GM21447 (cell line): ENCODE measurements around the gene AP1AR.
"Not testable (repeated sequence)": the region's sequence is repeated elsewhere in the genome, so short reads cannot be mapped to it uniquely, and the experiment has no call there.

Experiments used
- ATAC-seq: cut with Tn5 transposase; IDR thresholded peaks from one replicate; pipeline ENCODE4 v1.9.1; 2021; ENCODE audit not compliant: unreplicated experiment

The AP1AR gene

GRCh38 chr4:112277705-112278448, 46.3 kb downstream of the AP1AR start:
- ATAC-seq = no peak

DNA sequence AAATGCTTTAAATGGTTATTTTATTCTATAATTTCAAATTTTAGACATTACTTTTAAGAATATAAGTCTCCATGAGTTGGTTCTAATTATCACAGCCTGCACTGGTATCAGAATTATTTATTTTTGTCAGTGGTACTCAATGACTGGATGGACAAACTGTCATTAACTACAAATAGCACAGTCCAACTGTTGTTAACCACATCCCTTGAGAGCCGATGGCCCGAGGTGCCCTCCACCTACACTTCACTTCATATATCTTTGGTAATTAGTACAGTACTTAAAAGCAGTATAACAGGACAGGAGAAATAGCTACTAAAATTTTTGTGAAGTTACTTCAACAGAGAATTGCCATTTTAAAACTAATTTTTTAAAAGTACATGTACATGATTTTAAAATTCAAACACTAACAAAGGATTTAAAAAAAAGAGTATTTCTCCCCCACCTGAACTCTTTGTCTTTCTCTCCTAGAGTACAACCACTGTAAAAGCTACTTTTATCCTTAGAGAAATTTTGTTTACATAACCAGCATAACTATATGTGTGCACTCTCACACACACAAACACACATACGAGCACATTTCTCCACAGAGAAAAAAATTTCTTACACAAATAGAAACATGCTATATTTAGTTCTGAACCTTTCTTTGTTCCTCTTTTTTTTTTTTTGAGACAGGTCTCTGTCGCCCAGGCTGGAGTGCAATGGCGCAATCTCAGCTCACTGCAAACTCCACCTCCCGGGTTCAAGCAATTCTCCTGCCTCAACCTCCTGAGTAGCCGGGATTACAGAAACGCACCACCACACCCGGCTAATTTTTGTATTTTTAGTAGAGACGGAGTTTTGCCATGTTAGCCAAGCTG, 47.7 kb downstream of the AP1AR start:
- ATAC-seq = peak; percentile 64

- peak; percentile 34 for ATAC-seq
These were observed 48.3 kb downstream of the AP1AR start for GRCh38 chr4:112279882-112280315.

DNA sequence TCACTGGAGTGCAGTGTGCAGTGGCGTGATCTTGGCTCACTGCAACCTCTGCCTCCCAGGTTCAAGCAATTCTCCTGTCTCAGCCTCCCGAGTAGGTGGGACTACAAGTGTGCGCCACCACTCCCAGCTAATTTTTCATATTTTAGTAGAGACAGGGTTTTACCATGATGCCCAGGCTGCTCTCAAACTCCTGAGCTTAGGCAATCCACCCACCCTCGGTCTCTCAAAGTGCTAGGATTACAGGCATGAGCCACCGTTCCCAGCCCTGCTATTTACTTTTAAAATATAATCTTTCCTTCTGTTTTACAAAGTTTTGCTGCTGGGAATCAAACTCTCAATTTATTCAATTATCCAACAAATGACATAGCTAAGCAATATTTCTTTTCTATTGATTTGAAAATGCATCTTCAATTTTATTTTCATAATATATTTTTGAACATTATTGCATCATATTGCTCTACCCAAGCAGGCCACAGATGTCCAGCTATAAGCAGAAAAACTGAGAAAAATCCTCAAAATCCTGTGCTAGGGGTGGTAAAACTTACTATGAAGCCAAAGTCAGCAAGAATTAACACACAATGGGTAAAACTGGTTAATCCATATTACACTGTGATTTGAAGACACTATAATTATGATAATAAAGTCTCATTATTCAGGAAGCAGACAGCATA, 48.9 kb downstream of the AP1AR start:
- ATAC-seq = no peak

GRCh38 chr4:112281895-112282398, 50.4 kb downstream of the AP1AR start:
- ATAC-seq = not testable (repeated sequence)

- ATAC-seq = no peak
These were observed 51.5 kb downstream of the AP1AR start for GRCh38 chr4:112282860-112283667.

DNA sequence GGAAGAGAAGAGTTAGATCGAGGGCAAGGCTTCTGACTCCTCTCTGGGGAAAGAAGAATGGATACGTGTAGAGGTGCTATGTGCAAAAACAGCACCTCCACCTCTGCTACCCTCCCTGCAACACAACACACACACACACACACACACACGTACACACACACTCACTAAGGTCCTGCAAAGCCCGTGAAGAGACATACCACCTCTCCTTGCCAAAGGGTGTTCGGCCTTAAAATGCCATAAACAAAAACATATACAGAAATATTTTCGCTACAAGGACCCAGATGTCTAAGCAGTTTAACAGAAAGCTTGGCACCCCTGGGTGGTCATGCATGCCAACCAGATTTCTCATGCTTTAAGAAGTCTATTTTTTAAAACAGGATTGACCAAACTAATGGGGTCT, 52.6 kb downstream of the AP1AR start:
- ATAC-seq = no peak

GRCh38 chr4:112284662-112285411, 53.2 kb downstream of the AP1AR start:
- ATAC-seq = no peak

DNA sequence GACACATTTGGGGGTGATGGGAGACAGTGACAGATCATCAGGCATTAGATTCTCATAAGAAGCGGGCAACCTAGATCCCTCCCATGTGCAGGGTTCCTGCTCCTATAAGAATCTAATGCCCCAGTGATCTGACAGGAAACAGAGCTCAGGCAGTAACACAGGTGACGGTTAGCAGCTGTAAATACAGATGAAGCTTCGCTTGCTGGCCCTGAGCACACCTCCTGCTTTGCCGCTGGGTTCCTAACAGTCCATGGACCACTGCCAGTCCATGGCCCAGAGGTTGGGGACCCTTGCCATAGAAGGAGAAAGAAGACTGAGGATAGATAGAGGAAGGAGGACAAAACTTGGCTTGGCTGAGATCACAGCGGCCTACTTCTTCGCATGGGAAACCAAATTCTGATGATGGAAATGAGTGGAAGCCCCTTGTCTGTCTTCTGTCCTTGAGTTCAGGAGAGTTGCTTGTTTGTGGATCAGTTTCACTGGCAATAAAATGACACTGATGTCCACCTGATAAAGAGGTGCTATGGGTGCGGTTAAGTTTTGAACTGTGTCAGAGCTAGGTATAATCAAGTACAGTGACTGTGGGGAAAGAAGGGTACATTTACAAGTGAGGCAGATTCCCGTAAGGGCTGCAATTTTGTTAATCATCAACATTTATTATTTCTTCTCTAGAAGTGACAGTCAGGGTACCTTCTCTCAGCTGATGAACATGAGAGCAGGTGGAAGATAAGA, 55.8 kb downstream of the AP1AR start:
- peak; percentile 36 for ATAC-seq

DNA sequence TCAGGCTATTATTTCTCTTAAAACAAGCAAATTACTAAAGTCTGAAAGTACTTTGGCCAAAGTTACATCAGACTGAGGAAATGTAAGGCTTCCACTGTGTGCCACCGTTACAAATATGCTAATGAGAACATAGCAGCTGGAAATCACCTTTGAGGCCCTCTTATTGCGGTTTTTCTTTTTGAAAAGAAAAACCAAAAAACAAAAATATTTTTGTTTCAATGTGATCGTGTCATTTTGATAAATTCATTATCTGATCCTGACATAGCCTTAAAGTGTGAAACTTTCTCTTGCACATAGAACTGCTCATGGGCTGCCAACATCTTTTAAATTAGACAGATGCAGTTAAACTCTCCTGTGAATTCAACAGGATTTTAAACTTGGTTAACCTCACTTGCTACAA, 56.9 kb downstream of the AP1AR start:
- ATAC-seq = peak; percentile 26

GRCh38 chr4:112289407-112290253, 58.0 kb downstream of the AP1AR start:
- ATAC-seq = no peak

- ATAC-seq = no peak
These were observed 58.8 kb downstream of the AP1AR start for GRCh38 chr4:112290341-112290740.

DNA sequence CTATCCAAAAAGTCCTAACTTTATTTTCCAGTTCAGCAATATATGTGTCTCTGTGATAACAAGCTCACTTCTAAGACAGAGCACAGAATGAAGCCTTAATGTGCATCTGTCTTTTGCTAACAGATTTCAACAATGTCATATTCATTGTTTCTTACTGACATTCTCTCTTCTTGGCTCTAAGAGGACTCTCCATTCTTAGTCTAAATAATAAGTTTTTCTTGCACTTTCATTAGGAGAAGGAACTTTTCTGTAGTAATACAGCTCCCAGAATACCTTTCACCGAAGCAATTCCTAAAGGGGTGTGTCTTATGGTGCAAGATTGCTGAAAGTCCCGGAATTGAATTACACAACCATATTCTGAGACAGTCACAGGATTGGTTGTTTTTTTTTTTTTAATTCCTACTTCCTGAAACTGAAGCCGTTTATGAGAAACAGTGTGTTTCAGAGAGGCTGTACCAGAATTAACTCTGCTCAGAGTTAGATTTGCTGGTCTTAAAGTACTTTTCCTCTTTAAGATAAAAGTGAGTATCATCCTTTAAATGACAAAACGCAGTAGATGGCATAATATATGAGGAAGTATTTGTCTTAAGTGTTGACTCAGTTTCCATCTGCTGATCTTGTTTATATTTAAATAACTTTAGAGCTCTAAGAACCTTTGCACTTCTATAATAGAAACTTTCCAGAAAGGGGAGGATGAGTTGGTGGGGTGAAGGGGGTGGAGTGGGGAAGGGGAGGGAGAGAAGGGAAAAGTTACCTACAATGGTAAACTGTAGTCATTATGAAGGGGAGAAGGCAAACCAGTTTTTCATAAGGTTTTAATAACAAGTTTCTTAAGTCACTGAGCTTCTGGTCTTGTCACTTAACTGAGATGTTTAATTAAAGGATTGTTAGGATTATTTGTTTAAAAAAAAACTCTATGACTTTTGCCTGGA, 65.6 kb downstream of the AP1AR start, which contains the start of gene ALPK1:
Gene ALPK1 (plus strand): TSS at position 421 of the 932 bp plus-strand sequence.
- peak; percentile 94 for ATAC-seq

- ATAC-seq = no peak
These were observed 68.1 kb downstream of the AP1AR start for GRCh38 chr4:112299721-112300120.

DNA sequence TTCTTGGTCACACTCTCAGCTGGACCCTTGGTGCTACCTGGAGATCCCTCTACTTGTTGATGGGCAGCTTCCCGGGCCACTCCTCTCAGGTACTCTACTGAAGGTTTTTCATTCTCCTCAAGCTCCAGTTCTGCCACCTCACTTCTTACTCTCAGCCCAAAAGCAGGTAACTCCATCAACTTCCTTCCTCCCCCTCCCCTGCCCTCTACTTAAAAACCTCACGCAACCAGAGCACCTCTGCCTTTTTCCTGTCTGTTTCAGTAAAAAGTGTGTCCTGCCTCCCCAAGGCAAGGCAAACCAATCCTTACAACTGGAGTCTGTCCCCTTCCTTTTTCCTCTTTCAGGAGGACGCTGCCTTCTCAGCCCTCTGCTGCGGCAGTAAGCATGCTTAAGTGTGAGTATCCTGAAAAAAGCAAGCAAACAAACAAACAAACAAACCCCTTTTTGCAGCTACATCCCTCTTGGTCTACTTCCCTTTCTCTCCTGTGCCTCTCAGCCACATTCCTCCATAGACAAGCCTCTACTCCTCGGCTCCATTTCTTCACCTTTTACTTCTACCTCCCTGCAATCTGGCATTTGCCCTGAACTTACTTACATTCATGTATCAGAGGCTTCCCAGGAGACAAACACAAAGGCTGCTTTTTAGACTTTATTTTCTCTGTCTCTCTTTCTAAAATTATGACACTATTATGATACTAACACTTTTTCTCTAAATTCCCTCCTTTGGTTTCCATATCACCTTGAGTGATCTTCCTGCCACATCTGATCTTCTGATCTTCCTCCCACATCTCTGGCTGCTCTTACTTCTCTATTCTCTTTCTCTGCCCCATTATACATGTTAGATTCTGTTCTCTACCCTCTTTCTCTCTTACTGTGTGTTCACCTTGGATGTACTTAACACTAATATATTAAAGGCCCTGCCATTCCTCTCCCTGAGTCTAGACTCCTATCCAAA, 71.0 kb downstream of the AP1AR start:
- peak; percentile 52 for ATAC-seq

- not testable (repeated sequence) for ATAC-seq
These were observed 73.9 kb downstream of the AP1AR start for GRCh38 chr4:112305477-112305876.
